MM.1S (cell line): ENCODE results near the gene EIF6.

ENCODE experiments used
- DNase-seq: peaks from one replicate; pipeline ENCODE4 v3.0.0-alpha.2; 2015
- H2AFZ ChIP-seq: fragments of 300-600 bp; sonication (generic); 2 replicates; pipeline ENCODE4 v1.6.0; 2016; ENCODE audit warnings: antibody characterized with exemption, low read length
- H3F3A ChIP-seq: fragments of 300-600 bp; sonication (generic); 2 replicates; pipeline ENCODE4 v1.6.1; 2016; ENCODE audit warnings: mild to moderate bottlenecking, antibody characterized with exemption, low read length, moderate library complexity, mixed read lengths; ENCODE audit not compliant: insufficient read depth
- H3K27ac ChIP-seq: fragments of 300-600 bp; sonication (generic); 2 replicates; pipeline ENCODE4 v1.5.1; 2016; ENCODE audit warnings: mild to moderate bottlenecking, low read length
- H3K27me3 ChIP-seq: fragments of 300-600 bp; sonication (generic); replicated peaks from 2 replicates; pipeline ENCODE4 v1.6.0; 2016; ENCODE audit warnings: low read length; ENCODE audit not compliant: insufficient read depth
- H3K36me3 ChIP-seq: fragments of 300-600 bp; sonication (generic); replicated peaks from 2 replicates; pipeline ENCODE4 v1.6.1; 2016; ENCODE audit warnings: mild to moderate bottlenecking, low read length, mixed read lengths; ENCODE audit not compliant: insufficient read depth
- H3K4me1 ChIP-seq: fragments of 300-600 bp; sonication (generic); 2 replicates; pipeline ENCODE4 v1.6.1; 2016; ENCODE audit warnings: low read length, mixed read lengths
- H3K4me2 ChIP-seq: fragments of 300-600 bp; sonication (generic); 2 replicates; pipeline ENCODE4 v1.6.0; 2016; ENCODE audit warnings: low read depth, low read length
- H3K4me3 ChIP-seq: fragments of 300-600 bp; sonication (generic); 2 replicates; pipeline ENCODE4 v1.5.1; 2016; ENCODE audit warnings: low read length, mixed read lengths
- H3K79me2 ChIP-seq: fragments of 300-600 bp; sonication (generic); 2 replicates; pipeline ENCODE4 v1.6.1; 2016; ENCODE audit warnings: mixed run types, low read length, mixed read lengths
- H3K9ac ChIP-seq: fragments of 300-600 bp; sonication (generic); 2 replicates; pipeline ENCODE4 v1.6.1; 2016; ENCODE audit warnings: low read length, mixed read lengths
- H3K9me2 ChIP-seq: fragments of 300-600 bp; sonication (generic); replicated peaks from 2 replicates; pipeline ENCODE4 v1.6.1; 2016; ENCODE audit warnings: mild to moderate bottlenecking, low read length, mixed read lengths; ENCODE audit not compliant: insufficient read depth
- H3K9me3 ChIP-seq: fragments of 300-600 bp; sonication (generic); replicated peaks from 2 replicates; pipeline ENCODE4 v1.6.1; 2016; ENCODE audit warnings: mild to moderate bottlenecking, low read length, mixed read lengths; ENCODE audit not compliant: insufficient read depth
- H4K20me1 ChIP-seq: fragments of 300-600 bp; sonication (generic); 2 replicates; pipeline ENCODE4 v1.6.1; 2016; ENCODE audit warnings: mild to moderate bottlenecking, low read length, moderate library complexity, mixed read lengths; ENCODE audit not compliant: insufficient read depth
- EZH2 ChIP-seq: fragments of 300-600 bp; sonication (generic); optimal IDR thresholded peaks from 2 replicates; pipeline ENCODE3; 2017; ENCODE audit warnings: low read depth, mild to moderate bottlenecking, antibody characterized with exemption, low read length, mixed read lengths
- EZH2phosphoT487 ChIP-seq: fragments of 300-600 bp; sonication (generic); IDR thresholded peaks from 2 replicates; pipeline ENCODE4 v1.6.1; 2018; ENCODE audit warnings: antibody characterized with exemption, low read length
- TF ChIP-seq, protein P1 (sequence below): fragments of 300-600 bp; sonication (generic); IDR thresholded peaks from 2 replicates; pipeline ENCODE4 v1.5.1; 2016; ENCODE audit warnings: antibody characterized with exemption, low read length, mixed read lengths

EIF6 gene

DNA sequence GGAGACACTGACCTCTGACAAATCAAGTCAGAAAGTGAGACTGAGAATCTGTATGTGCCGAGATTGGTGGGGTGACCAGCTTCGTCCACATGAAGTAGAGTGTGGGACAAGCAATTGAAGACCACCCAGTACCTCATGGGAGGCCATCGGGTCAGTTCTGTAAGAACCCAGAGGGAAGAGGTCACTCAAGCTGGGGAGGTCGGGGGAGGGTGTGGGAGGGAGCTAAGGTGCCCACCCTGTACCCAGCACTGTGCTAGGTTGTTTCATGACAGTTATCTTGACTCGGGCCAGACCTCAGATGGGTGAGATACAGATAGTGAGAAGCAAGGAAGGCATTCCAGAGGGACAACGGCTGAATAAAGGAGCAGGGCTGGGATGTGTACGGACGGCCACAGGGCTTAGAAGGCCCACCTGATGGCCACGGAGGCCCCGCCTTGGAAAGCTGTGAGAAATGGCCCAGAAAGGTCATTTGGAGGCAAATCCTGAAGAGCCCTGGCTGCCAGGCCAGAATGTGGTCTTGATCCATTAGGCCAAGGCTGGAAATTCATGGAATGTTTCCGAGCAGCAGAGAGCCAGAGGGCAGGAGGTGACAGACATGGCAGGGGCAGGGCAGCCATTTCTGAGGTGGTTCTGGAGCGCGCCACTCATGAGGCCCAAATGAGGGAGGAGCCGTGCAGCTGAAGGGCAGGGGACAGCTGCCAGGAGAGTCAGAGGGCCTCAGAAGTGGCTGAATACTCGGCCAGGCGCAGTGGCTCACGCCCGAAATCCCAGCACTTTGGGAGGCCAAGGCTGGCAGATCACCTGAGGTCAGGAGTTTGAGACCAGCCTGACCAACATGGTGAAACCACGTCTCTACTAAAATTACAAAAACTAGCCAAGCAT, 14.3 kb downstream of the EIF6 start:
- H4K20me1 ChIP-seq, result no peaks in the 10 kb centered on the region
- no peak overlapping the region for H3K4me3 ChIP-seq
- H3K9me2 ChIP-seq, result no peaks in the 10 kb centered on the region
- H3F3A ChIP-seq, result no peaks in the 10 kb centered on the region
- no peak overlapping the region for H2AFZ ChIP-seq
- no peaks in the 10 kb centered on the region for H3K27me3 ChIP-seq
- no peak overlapping the region for H3K9ac ChIP-seq
- no peaks in the 10 kb centered on the region for H3K36me3 ChIP-seq
- no peaks in the 10 kb centered on the region for H3K9me3 ChIP-seq
- no peak overlapping the region for H3K4me2 ChIP-seq
- no peaks in the 10 kb centered on the region for H3K79me2 ChIP-seq
- no peak for DNase-seq
- TF ChIP-seq EZH2phosphoT487 (no peak), EZH2 (no peak)
- TF ChIP-seq, protein P1, sequence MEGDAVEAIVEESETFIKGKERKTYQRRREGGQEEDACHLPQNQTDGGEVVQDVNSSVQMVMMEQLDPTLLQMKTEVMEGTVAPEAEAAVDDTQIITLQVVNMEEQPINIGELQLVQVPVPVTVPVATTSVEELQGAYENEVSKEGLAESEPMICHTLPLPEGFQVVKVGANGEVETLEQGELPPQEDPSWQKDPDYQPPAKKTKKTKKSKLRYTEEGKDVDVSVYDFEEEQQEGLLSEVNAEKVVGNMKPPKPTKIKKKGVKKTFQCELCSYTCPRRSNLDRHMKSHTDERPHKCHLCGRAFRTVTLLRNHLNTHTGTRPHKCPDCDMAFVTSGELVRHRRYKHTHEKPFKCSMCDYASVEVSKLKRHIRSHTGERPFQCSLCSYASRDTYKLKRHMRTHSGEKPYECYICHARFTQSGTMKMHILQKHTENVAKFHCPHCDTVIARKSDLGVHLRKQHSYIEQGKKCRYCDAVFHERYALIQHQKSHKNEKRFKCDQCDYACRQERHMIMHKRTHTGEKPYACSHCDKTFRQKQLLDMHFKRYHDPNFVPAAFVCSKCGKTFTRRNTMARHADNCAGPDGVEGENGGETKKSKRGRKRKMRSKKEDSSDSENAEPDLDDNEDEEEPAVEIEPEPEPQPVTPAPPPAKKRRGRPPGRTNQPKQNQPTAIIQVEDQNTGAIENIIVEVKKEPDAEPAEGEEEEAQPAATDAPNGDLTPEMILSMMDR, result no peak
- no peak overlapping the region for H3K27ac ChIP-seq
- H3K4me1 ChIP-seq, result no peaks in the 10 kb centered on the region

DNA sequence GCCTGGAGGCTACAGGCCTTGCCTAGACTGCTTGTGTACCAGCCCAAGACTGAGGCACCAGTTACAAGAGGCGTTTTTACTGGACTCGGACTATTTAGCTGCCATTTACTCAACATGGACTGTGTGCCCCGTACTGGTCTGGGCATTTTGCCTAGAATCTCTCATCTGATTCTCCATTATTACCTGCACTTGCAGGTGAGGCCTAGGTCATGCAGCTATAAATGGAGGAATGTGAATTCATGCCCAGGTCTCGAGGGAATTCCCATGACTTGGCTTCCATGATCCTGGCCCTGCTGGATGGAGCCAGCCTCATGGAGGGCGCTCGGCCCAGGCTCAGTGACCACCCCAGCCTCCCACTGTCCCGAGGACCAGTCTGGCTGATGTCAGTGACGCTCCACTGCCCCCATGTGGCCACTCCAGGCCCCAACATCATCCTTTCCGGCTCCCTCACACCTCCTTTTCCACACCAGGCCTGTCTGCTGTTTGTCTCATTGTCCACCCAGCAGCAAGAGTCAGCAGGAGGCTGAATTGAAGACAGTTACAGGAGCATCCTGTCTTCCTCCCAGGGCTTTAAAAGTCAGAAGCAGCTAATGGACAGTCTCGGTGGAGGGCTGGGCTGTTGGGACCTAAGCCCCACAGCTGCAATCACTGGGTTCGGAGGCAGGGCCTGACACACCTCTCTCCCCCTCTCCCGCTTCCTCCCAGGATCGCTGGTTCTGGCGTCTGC, 15.4 kb downstream of the EIF6 start:
- no peak overlapping the region for H3K27ac ChIP-seq
- H4K20me1 ChIP-seq, result no peaks in the 10 kb centered on the region
- TF ChIP-seq EZH2phosphoT487 (no peak), EZH2 (no peak)
- TF ChIP-seq, protein P1, result peak; percentile 75
- no peak overlapping the region for H2AFZ ChIP-seq
- DNase-seq, result no peak
- H3K27me3 ChIP-seq, result no peaks in the 10 kb centered on the region
- H3F3A ChIP-seq, result no peaks in the 10 kb centered on the region
- no peaks in the 10 kb centered on the region for H3K4me1 ChIP-seq
- H3K79me2 ChIP-seq, result no peaks in the 10 kb centered on the region
- H3K4me2 ChIP-seq, result no peak overlapping the region
- no peaks in the 10 kb centered on the region for H3K36me3 ChIP-seq
- no peaks in the 10 kb centered on the region for H3K9me3 ChIP-seq
- no peak overlapping the region for H3K4me3 ChIP-seq
- no peaks in the 10 kb centered on the region for H3K9me2 ChIP-seq
- H3K9ac ChIP-seq, result no peak overlapping the region

DNA sequence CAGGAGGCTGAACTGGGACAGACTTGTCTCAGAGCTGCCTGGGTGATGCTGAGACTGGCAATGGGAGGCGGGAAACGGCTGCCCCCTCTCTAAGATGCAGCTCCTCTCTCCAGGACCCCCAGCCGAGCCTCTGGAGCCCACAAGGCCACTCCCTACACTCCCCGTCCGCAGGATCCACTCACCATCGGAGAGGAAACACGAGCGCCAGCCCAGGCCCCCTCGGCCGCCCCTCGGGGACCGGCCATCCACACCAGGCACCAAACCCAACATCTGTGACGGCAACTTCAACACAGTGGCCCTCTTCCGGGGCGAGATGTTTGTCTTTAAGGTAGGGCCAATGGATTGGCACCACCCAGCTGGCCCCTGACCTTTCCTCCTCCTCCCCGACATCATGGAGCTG, 17.5 kb downstream of the EIF6 start:
- TF ChIP-seq EZH2phosphoT487, result no peak
- no peak for TF ChIP-seq EZH2
- TF ChIP-seq, protein P1, result no peak
- Histone ChIP-seq H3F3A (no peaks in the 10 kb centered on the region), H2AFZ (no peak overlapping the region), H3K4me1 (no peaks in the 10 kb centered on the region), H3K79me2 (no peaks in the 10 kb centered on the region), H3K4me3 (no peak overlapping the region), H3K4me2 (no peak overlapping the region), H3K27ac (no peak overlapping the region), H4K20me1 (no peaks in the 10 kb centered on the region), H3K36me3 (no peaks in the 10 kb centered on the region), H3K27me3 (no peaks in the 10 kb centered on the region), H3K9ac (no peak overlapping the region), H3K9me3 (no peaks in the 10 kb centered on the region), H3K9me2 (no peaks in the 10 kb centered on the region)
- no peak for DNase-seq
